HG02610 (cell line): ENCODE data around the gene TUBA1A.
A peak's percentile ranks its signal among the peaks of the same experiment; 100 is the strongest.
"Not testable (repeated sequence)": the region's sequence is repeated elsewhere in the genome, so short reads cannot be mapped to it uniquely, and the experiment has no call there.

Source experiments
- ATAC-seq: cut with Tn5 transposase; IDR thresholded peaks from one replicate; pipeline ENCODE4 v1.9.1; 2021; ENCODE audit warnings: mild to moderate bottlenecking, moderate library complexity; ENCODE audit not compliant: unreplicated experiment

TUBA1A gene

GRCh38 chr12:49160399-49160798, 28.5 kb downstream of the TUBA1A start:
- ATAC-seq: peak; percentile 64

GRCh38 chr12:49154221-49154620, 34.7 kb downstream of the TUBA1A start:
- ATAC-seq: no peak

GRCh38 chr12:49147384-49147783, 41.5 kb downstream of the TUBA1A start:
- ATAC-seq: no peak

GRCh38 chr12:49146406-49146805, 42.5 kb downstream of the TUBA1A start:
- ATAC-seq: no peak

DNA sequence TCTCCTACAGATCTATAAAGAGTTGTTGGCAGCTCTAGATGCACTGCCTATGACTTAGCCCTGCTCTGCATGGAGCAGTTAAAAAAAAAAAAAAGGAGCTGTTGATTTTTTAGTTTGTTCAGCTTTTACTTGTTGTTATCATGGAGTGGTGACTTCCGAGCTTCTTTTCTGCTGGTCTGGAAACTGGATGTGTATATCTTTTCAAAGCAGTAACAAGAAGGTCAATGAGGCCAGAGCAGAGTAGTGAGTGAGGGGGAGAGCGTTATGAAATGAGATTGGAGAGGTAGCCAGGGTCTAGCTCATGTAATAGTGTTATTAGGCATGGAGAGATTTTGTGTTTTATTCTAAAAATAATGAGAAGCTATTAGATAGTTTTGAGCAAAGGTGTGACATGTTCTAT, 44.5 kb downstream of the TUBA1A start:
- no peak for ATAC-seq

GRCh38 chr12:49138999-49139398, 49.9 kb downstream of the TUBA1A start:
- no peak for ATAC-seq

GRCh38 chr12:49138587-49138986, 50.3 kb downstream of the TUBA1A start:
- ATAC-seq: no peak

- no peak for ATAC-seq
Observed at GRCh38 chr12:49137476-49137875, 51.4 kb downstream of the TUBA1A start.

DNA sequence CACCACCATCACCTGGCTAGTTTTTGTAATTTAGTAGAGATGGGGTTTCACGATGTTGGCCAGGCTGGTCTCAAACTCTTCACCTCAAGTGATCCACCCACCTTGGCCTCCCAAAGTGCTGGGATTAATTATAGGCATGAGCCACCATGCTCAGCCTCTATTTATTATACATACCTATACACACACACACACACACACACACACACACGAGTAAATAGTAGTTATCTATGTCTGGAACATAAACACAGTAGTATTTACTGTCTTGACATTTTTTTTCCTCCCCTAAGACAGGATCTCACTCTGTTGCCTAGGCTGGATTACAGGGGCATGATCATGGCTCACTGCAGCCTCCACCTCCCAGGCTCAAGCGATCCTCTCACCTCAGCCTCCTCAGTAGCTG, 51.9 kb downstream of the TUBA1A start:
- not testable (repeated sequence) for ATAC-seq
